Prostate gland (tissue), 2 donors: ENCODE results near the gene MTPN. TPM values are rescaled to one million over a fixed set of nuclear protein-coding genes. Genes with fewer than 3 reads are reported as not detected.

ENCODE experiments used
- DNase-seq: peaks from one replicate; pipeline ENCODE4 v3.0.0-alpha.2; 2019; ENCODE audit warnings: low spot score
- H3K27ac ChIP-seq, 2 donors: fragments of 200-600 bp; sonication (generic); 2 replicates each; pipeline ENCODE4 v1.5.1; 2017 to 2019
- H3K27me3 ChIP-seq: fragments of 200-600 bp; sonication (generic); replicated peaks from 2 replicates; pipeline ENCODE4 v1.5.1; 2019; ENCODE audit not compliant: insufficient read depth
- H3K36me3 ChIP-seq, 2 donors: fragments of 200-600 bp; sonication (generic); 1 replicate in 1 of 2; 2 replicates in 1 of 2; pipeline versions ENCODE4 v1.5.1 to v1.8.1; 2017 to 2019
- H3K4me1 ChIP-seq: fragments of 200-600 bp; sonication (generic); replicated peaks from 2 replicates; pipeline ENCODE4 v1.5.1; 2019
- H3K4me3 ChIP-seq, 2 donors: fragments of 200-600 bp; sonication (generic); 2 replicates each; pipeline ENCODE4 v1.5.1; 2017 to 2019
- H3K9me3 ChIP-seq: fragments of 200-600 bp; sonication (generic); 2 replicates; pipeline ENCODE4 v1.5.1; 2017
- CTCF ChIP-seq, 4 experiments: fragments of 200-600 bp in 2 of 4; fragments of 450-650 bp in 2 of 4; sonication (generic) in 2 of 4; IDR thresholded peaks; 1 replicate in 3 of 4; 2 replicates in 1 of 4; pipeline ENCODE4 v1.5.1; 2016 to 2019; ENCODE audit warnings: antibody characterized with exemption in 4 of 4, mild to moderate bottlenecking in 2 of 4, moderate library complexity in 2 of 4
- POLR2A ChIP-seq: fragments of 450-650 bp; IDR thresholded peaks from one replicate; pipeline ENCODE4 v1.6.1; 2016; ENCODE audit warnings: antibody characterized with exemption, mild to moderate bottlenecking
- POLR2AphosphoS5 ChIP-seq: sonication (generic); formaldehyde crosslinking; IDR thresholded peaks from one replicate; pipeline ENCODE4 v1.6.1; 2017; ENCODE audit warnings: antibody characterized with exemption
- WGBS: methylation state at CpG from one replicate; pipeline ENCODE4 v1.1.5; 2018; 5-methylcytosine and 5-hydroxymethylcytosine counted together
- intact Hi-C: fragments of 100-400 bp; cut with DNase I; formaldehyde crosslinking; loops from one replicate; pipeline ENCODE4 v1.14.2; 2022
- total RNA-seq, 2 donors: library from RNA; depleted of rRNA; stranded (reverse); fragments of >200 nt; gene quantifications; one replicate each; pipeline ENCODE4 v1.1.0, GENCODE V29; 2016

Gene MTPN
- total RNA-seq, 2 donors from 2014 or later: 85.6 to 137 TPM

GRCh38 chr7:136009488-136010079 lies 32.4 kb upstream of the MTPN start:
- DNase-seq: peak; percentile 9
- WGBS: 23% methylated on average over 4 of the region's 4 CpGs

GRCh38 chr7:136006208-136006607 lies 29.0 kb upstream of the MTPN start:
- H3K27ac ChIP-seq: no peak overlapping the region
- TF ChIP-seq CTCF (IDR thresholded peaks at IDR 0.05) (no peak), POLR2AphosphoS5 (no peak), POLR2A (no peak)
- intact Hi-C loops: loop anchor here (5.0 kb wide), 1 partner anchor 344 kb away; the partner anchor contains the start of gene STMP1

More at GRCh38 chr7:136009488-136010079, 32.4 kb upstream of the MTPN start:
- TF ChIP-seq CTCF (IDR thresholded peaks at IDR 0.05) (peak in 3 of 4 experiments; percentile 81 to 85 (median 84)), POLR2AphosphoS5 (no peak)
- H3K36me3 ChIP-seq: no peaks in the 10 kb centered on the region
- H3K4me3 ChIP-seq: no peak overlapping the region
- no peak overlapping the region for H3K27ac ChIP-seq
- H3K9me3 ChIP-seq: no peaks in the 10 kb centered on the region
- H3K4me1 ChIP-seq: no peaks in the 10 kb centered on the region
- intact Hi-C loops: loop anchor here (2.0 to 5.0 kb wide), 2 partner anchors 209 to 347 kb away; partner anchors contain the start of gene STMP1
- no peaks in the 10 kb centered on the region for H3K27me3 ChIP-seq

GRCh38 chr7:136004083-136004482 lies 26.9 kb upstream of the MTPN start:
- no peak for TF ChIP-seq POLR2A
- TF ChIP-seq CTCF (IDR thresholded peaks at IDR 0.05): no peak
- TF ChIP-seq POLR2AphosphoS5: no peak
- H3K9me3 ChIP-seq: no peaks in the 10 kb centered on the region
- DNase-seq: no peak
- 86% methylated on average over 3 of the region's 3 CpGs for WGBS
- H3K27me3 ChIP-seq: no peaks in the 10 kb centered on the region
- intact Hi-C loops: no loop called here
- no peak overlapping the region for H3K4me3 ChIP-seq
- H3K4me1 ChIP-seq: no peaks in the 10 kb centered on the region
- no peak overlapping the region for H3K27ac ChIP-seq
- no peaks in the 10 kb centered on the region for H3K36me3 ChIP-seq

More at GRCh38 chr7:136006208-136006607, 29.0 kb upstream of the MTPN start:
- no peaks in the 10 kb centered on the region for H3K9me3 ChIP-seq
- H3K4me1 ChIP-seq: no peaks in the 10 kb centered on the region
- no peak for DNase-seq
- no peaks in the 10 kb centered on the region for H3K27me3 ChIP-seq
- H3K4me3 ChIP-seq: no peak overlapping the region
- no peaks in the 10 kb centered on the region for H3K36me3 ChIP-seq
- 96% methylated on average over 3 of the region's 3 CpGs for WGBS

GRCh38 chr7:136002802-136003201 lies 25.6 kb upstream of the MTPN start:
- intact Hi-C loops: no loop called here
- no peaks in the 10 kb centered on the region for H3K27me3 ChIP-seq
- TF ChIP-seq POLR2AphosphoS5 (no peak), CTCF (IDR thresholded peaks at IDR 0.05) (no peak), POLR2A (no peak)
- DNase-seq: no peak
- WGBS: 17% methylated on average over 1 of the region's 1 CpG
- H3K9me3 ChIP-seq: no peaks in the 10 kb centered on the region
- no peak overlapping the region for H3K27ac ChIP-seq
- no peaks in the 10 kb centered on the region for H3K36me3 ChIP-seq
- H3K4me3 ChIP-seq: no peak overlapping the region
- no peaks in the 10 kb centered on the region for H3K4me1 ChIP-seq

- H3K4me1 ChIP-seq: no peaks in the 10 kb centered on the region
- no peak overlapping the region for H3K27ac ChIP-seq
- no peaks in the 10 kb centered on the region for H3K36me3 ChIP-seq
- TF ChIP-seq POLR2A: no peak
- TF ChIP-seq POLR2AphosphoS5: no peak
- no peak for TF ChIP-seq CTCF (IDR thresholded peaks at IDR 0.05)
- H3K4me3 ChIP-seq: no peak overlapping the region
- no peak for DNase-seq
- WGBS: 36% methylated on average over 3 of the region's 3 CpGs
- no peaks in the 10 kb centered on the region for H3K27me3 ChIP-seq
- intact Hi-C loops: no loop called here
- no peaks in the 10 kb centered on the region for H3K9me3 ChIP-seq
Observed at GRCh38 chr7:136000288-136000913, 23.2 kb upstream of the MTPN start.
